K562 (cell line): ENCODE data around the gene CCDC85A.

Experiments used
- CCAR2 ChIP-seq: fragments of 200-400 bp; formaldehyde crosslinking; IDR thresholded peaks from 2 replicates; pipeline ENCODE4 v1.6.1; 2017; ENCODE audit warnings: mild to moderate bottlenecking, low read depth, low read length
- EHMT2 ChIP-seq: fragments of 450-650 bp; IDR thresholded peaks from 2 replicates; pipeline ENCODE4 v1.6.1; 2018; ENCODE audit warnings: antibody characterized with exemption
- EP300 ChIP-seq: IDR thresholded peaks from 2 replicates; pipeline ENCODE4 v1.6.1; 2012; ENCODE audit warnings: low read length, improper control_type of control experiment
- KDM1A ChIP-seq, 2 experiments: fragments of 450-650 bp; IDR thresholded peaks; 2 replicates each; pipeline ENCODE4 v1.6.1; 2016; ENCODE audit warnings: mild to moderate bottlenecking in 2 of 2
- MAZ ChIP-seq, 2 experiments: fragments of 450-650 bp in 1 of 2; sonication (generic) in 1 of 2; formaldehyde crosslinking; IDR thresholded peaks in 1 of 2; conservative IDR thresholded peaks in 1 of 2; 2 replicates each; pipeline versions ENCODE4 v1.4.0 to v1.5.0; 2020; ENCODE audit warnings: mild to moderate bottlenecking in 1 of 2, missing genetic modification reagents in 1 of 2
- PHF8 ChIP-seq: fragments of 200-600 bp; sonication (generic); IDR thresholded peaks from 2 replicates; pipeline ENCODE4 v1.6.1; 2012; ENCODE audit warnings: mixed run types, mild to moderate bottlenecking, inconsistent platforms, low read length, moderate library complexity, borderline replicate concordance
- POLR2A ChIP-seq: fragments of 450-650 bp; conservative IDR thresholded peaks from 2 replicates; pipeline ENCODE4 v1.6.1; 2016
- RBFOX2 ChIP-seq: fragments of 200-400 bp; formaldehyde crosslinking; IDR thresholded peaks from 2 replicates; pipeline ENCODE4 v1.6.1; 2017; ENCODE audit warnings: low read depth, mild to moderate bottlenecking, low read length, moderate library complexity
- SPI1 ChIP-seq: IDR thresholded peaks from 2 replicates; pipeline ENCODE4 v1.6.1; 2011; ENCODE audit warnings: low read depth, low read length, control low read depth, borderline replicate concordance
- SRSF9 ChIP-seq: fragments of 200-400 bp; formaldehyde crosslinking; IDR thresholded peaks from 2 replicates; pipeline ENCODE4 v1.6.1; 2017; ENCODE audit warnings: low read depth, low read length, borderline replicate concordance
- TF ChIP-seq, protein P1 (sequence below), 3 experiments: IDR thresholded peaks in 2 of 3; conservative IDR thresholded peaks in 1 of 3; 2 replicates each; pipeline ENCODE4 v1.5.1; 2011 to 2012; ENCODE audit warnings: low read length in 3 of 3, mild to moderate bottlenecking in 3 of 3, control low read depth in 2 of 3, improper control_type of control experiment in 1 of 3, inconsistent platforms in 1 of 3, low read depth in 1 of 3, mixed read lengths in 1 of 3, moderate library complexity in 1 of 3; ENCODE audit not compliant: insufficient read depth in 2 of 3

DNA sequence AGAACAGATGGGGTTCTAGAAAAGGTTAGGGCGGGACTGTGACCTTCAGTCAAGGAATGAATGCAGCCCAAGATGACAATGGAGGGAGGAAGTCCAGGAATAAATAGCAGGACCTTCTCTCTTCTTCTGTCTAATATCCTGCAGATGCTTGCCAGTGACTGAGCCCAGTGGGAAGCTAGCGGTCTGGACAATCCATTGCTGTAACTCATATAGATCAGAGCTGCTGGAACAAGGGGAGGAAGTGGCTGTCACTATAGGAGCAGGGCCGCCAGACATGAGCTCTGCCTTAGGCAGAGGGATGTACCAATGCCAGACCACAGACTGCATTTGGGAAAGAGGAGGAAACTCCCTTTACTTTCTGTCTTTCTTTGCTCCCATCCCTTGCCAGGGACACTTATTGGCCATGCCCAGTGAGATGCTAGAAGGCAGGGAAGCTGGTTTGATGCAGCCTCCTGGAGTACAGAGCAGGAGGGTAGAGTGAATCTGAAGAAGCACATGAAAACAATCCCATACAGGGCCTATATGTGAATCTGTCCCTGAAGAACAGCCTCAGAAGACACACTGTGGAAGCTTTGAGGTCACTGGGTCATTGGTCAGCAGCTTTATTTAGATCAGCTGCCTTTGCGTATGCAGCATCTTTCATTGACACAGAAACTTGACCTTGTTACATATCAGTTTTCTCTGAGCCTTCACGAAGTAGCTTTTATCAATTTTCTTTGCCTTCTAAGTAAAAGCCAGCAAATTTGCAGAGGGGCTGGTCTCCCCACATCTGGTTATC is 65.4 kb downstream of the CCDC85A start:
- TF ChIP-seq SRSF9 (no peak), EHMT2 (no peak), SPI1 (no peak), POLR2A (no peak), CCAR2 (no peak), PHF8 (no peak), EP300 (no peak), KDM1A (IDR thresholded peaks at IDR 0.05) (no peak), RBFOX2 (no peak), MAZ (CRISPR knock-in tag; conservative IDR thresholded peaks at IDR 0.05 in 1 of 2, IDR thresholded peaks at IDR 0.05 in 1 of 2) (no peak)
- TF ChIP-seq, protein P1, sequence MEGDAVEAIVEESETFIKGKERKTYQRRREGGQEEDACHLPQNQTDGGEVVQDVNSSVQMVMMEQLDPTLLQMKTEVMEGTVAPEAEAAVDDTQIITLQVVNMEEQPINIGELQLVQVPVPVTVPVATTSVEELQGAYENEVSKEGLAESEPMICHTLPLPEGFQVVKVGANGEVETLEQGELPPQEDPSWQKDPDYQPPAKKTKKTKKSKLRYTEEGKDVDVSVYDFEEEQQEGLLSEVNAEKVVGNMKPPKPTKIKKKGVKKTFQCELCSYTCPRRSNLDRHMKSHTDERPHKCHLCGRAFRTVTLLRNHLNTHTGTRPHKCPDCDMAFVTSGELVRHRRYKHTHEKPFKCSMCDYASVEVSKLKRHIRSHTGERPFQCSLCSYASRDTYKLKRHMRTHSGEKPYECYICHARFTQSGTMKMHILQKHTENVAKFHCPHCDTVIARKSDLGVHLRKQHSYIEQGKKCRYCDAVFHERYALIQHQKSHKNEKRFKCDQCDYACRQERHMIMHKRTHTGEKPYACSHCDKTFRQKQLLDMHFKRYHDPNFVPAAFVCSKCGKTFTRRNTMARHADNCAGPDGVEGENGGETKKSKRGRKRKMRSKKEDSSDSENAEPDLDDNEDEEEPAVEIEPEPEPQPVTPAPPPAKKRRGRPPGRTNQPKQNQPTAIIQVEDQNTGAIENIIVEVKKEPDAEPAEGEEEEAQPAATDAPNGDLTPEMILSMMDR (IDR thresholded peaks at IDR 0.05 in 2 of 3, conservative IDR thresholded peaks at IDR 0.05 in 1 of 3; ENCODE audit: insufficient read depth in 2 of 3, low read depth in 1 of 3, low read length in 3 of 3): no peak
